Glutamatergic neuron (in vitro differentiated cells): ENCODE measurements around the gene MAGEE2. TPM values are rescaled to one million over a fixed set of nuclear protein-coding genes. Genes with fewer than 3 reads are reported as not detected.

ENCODE experiments used
- DNase-seq: peaks from one replicate; pipeline ENCODE4 v3.0.0; 2022
- H3K27ac Mint-ChIP-seq: one replicate; pipeline ENCODE4 v1.8.0; 2020; ENCODE audit warnings: mild to moderate bottlenecking, mixed read lengths, inconsistent platforms; ENCODE audit not compliant: unreplicated experiment
- H3K27me3 Mint-ChIP-seq: one replicate; pipeline ENCODE4 v1.8.0; 2020; ENCODE audit warnings: mild to moderate bottlenecking, moderate library complexity, mixed read lengths, inconsistent platforms; ENCODE audit not compliant: unreplicated experiment
- H3K36me3 Mint-ChIP-seq: one replicate; pipeline ENCODE4 v1.8.0; 2020; ENCODE audit warnings: mild to moderate bottlenecking, mixed read lengths, inconsistent platforms; ENCODE audit not compliant: unreplicated experiment
- H3K4me1 Mint-ChIP-seq: one replicate; pipeline ENCODE4 v1.8.0; 2020; ENCODE audit warnings: mild to moderate bottlenecking, low read depth, mixed read lengths, inconsistent platforms; ENCODE audit not compliant: unreplicated experiment
- H3K4me3 Mint-ChIP-seq: one replicate; pipeline ENCODE4 v1.8.0; 2020; ENCODE audit warnings: mild to moderate bottlenecking, mixed read lengths, inconsistent platforms; ENCODE audit not compliant: unreplicated experiment
- H3K9me3 Mint-ChIP-seq: one replicate; pipeline ENCODE4 v1.8.0; 2020; ENCODE audit warnings: mild to moderate bottlenecking, moderate library complexity, mixed read lengths, inconsistent platforms; ENCODE audit not compliant: unreplicated experiment
- CTCF ChIP-seq: fragments of 200-600 bp; sonication (generic); IDR thresholded peaks from one replicate; pipeline ENCODE4 v1.5.0; 2021; ENCODE audit not compliant: partially characterized antibody, unreplicated experiment
- total RNA-seq: library from RNA; stranded (reverse); fragmentation: NEBNext Ultra II Directional; extraction: Animal tissue kit (Norgen Biotek cat#: 25700); gene quantifications from one replicate; pipeline ENCODE4 v1.2.1, GENCODE V29; 2021; ENCODE audit not compliant: unreplicated experiment

The MAGEE2 gene
- total RNA-seq, 1 donor from 2014 or later = not detected

- Mint-ChIP-seq H3K27ac (no peak overlapping the region), H3K9me3 (peaks cover 9% of the 10 kb centered on the region), H3K27me3 (no peaks in the 10 kb centered on the region), H3K4me1 (no peaks in the 10 kb centered on the region), H3K36me3 (peaks cover 13% of the 10 kb centered on the region), H3K4me3 (peak overlapping the region; percentile 93)
- TF ChIP-seq CTCF = no peak
- peak; percentile 64 for DNase-seq
Measured at GRCh38 chrX:75746891-75747639, 38.0 kb downstream of the MAGEE2 start.
